ENCODE data around the gene DKKL1.

DKKL1 gene

GRCh38 chr19:49338023-49338677 lies 25.5 kb upstream of the DKKL1 start:
- DNase-seq: no peak

- no peak for DNase-seq
Measured at GRCh38 chr19:49338691-49339300, 24.9 kb upstream of the DKKL1 start.

GRCh38 chr19:49339301-49340068 lies 24.2 kb upstream of the DKKL1 start:
- no peak for DNase-seq

- DNase-seq: no peak
Measured at GRCh38 chr19:49340069-49340864, 23.4 kb upstream of the DKKL1 start.

- DNase-seq: no peak
Measured at GRCh38 chr19:49340865-49341718, 22.6 kb upstream of the DKKL1 start.

GRCh38 chr19:49342291-49342721 lies 21.4 kb upstream of the DKKL1 start:
- no peak for DNase-seq

- no peak for DNase-seq
Measured at GRCh38 chr19:49343123-49343522, 20.6 kb upstream of the DKKL1 start.

- DNase-seq: no peak
Measured at GRCh38 chr19:49344505-49345423, 18.9 kb upstream of the DKKL1 start.

- no peak for DNase-seq
Measured at GRCh38 chr19:49347191-49347590, 16.5 kb upstream of the DKKL1 start.

GRCh38 chr19:49347835-49348234 lies 15.8 kb upstream of the DKKL1 start:
- no peak for DNase-seq

GRCh38 chr19:49348305-49349189 lies 15.1 kb upstream of the DKKL1 start:
- no peak for DNase-seq

GRCh38 chr19:49349567-49349966 lies 14.1 kb upstream of the DKKL1 start:
- no peak for DNase-seq

GRCh38 chr19:49355909-49356353 lies 7.7 kb upstream of the DKKL1 start:
- DNase-seq: no peak

- no peak for DNase-seq
Measured at GRCh38 chr19:49356382-49356781, 7.3 kb upstream of the DKKL1 start.

GRCh38 chr19:49357186-49357585 lies 6.5 kb upstream of the DKKL1 start:
- no peak for DNase-seq

- DNase-seq: no peak
Measured at GRCh38 chr19:49359851-49360820, 3.5 kb upstream of the DKKL1 start.

GRCh38 chr19:49361438-49362047 lies 2.1 kb upstream of the DKKL1 start:
- no peak for DNase-seq

Measured in CD4-positive, alpha-beta T cell treated with Interleukin-4 for 4 hours (primary cell).